HEK293 (cell line): ENCODE measurements around the gene ATP8A2.

Source experiments
- CTCF ChIA-PET: fragments of 350-600 bp; formaldehyde crosslinking; extraction: SDS; loops from one replicate; lab custom pipeline; 2021; ENCODE audit warnings: antibody characterized with exemption; lab: Yijun Ruan, JAX
- POLR2A ChIA-PET: fragments of 300-600 bp; formaldehyde crosslinking; extraction: SDS; loops from one replicate; lab custom pipeline; 2020; ENCODE audit warnings: antibody characterized with exemption, inconsistent platforms; lab: Yijun Ruan, JAX
- H3K27ac ChIP-seq: fragments of 200-500 bp; sonication (Bioruptor generic); 2 replicates; pipeline ENCODE4 v1.5.1; 2014; ENCODE audit warnings: low read depth, low read length, control low read depth, inconsistent platforms; ENCODE audit errors: extremely low read depth
- H3K36me3 ChIP-seq, 2 experiments: fragments of 200-500 bp in 1 of 2; sonication (Bioruptor generic) in 1 of 2; 1 replicate in 1 of 2; 2 replicates in 1 of 2; pipeline ENCODE4 v1.5.1; 2014 to 2017; ENCODE audit warnings: inconsistent platforms in 2 of 2, low read length in 2 of 2; ENCODE audit not compliant: control insufficient read depth in 2 of 2, insufficient read depth in 1 of 2
- H3K4me1 ChIP-seq: fragments of 200-500 bp; sonication (Bioruptor generic); 2 replicates; pipeline ENCODE4 v1.5.1; 2014; ENCODE audit warnings: mild to moderate bottlenecking, low read length, inconsistent platforms; ENCODE audit not compliant: control insufficient read depth, insufficient read depth
- H3K4me3 ChIP-seq: 2 replicates; pipeline ENCODE4 v1.5.1; 2011; ENCODE audit warnings: low read depth, mild to moderate bottlenecking, control low read depth, low read length, moderate library complexity
- H3K9me3 ChIP-seq: fragments of 200-500 bp; sonication (Bioruptor generic); 2 replicates; pipeline ENCODE4 v1.5.1; 2014; ENCODE audit warnings: low read depth, low read length, inconsistent platforms; ENCODE audit not compliant: control insufficient read depth, insufficient read depth
- HOXC10 ChIP-seq: sonication (generic); formaldehyde crosslinking; IDR thresholded peaks from 2 replicates; pipeline ENCODE4 v1.8.1; 2023; ENCODE audit warnings: mild to moderate bottlenecking, missing genetic modification reagents
- KLF10 ChIP-seq: fragments of 450-650 bp; IDR thresholded peaks from 2 replicates; pipeline ENCODE4 v1.5.1; 2018; ENCODE audit warnings: missing biosample characterization, mild to moderate bottlenecking, missing genetic modification characterization
- MEIS1 ChIP-seq: sonication (generic); formaldehyde crosslinking; IDR thresholded peaks from 2 replicates; pipeline ENCODE4 v1.8.1; 2022; ENCODE audit warnings: missing genetic modification reagents, mild to moderate bottlenecking, borderline replicate concordance
- SP3 ChIP-seq: fragments of 450-650 bp; formaldehyde crosslinking; IDR thresholded peaks from 2 replicates; pipeline ENCODE4 v1.5.1; 2016; ENCODE audit warnings: missing biosample characterization, missing genetic modification characterization
- YY1 ChIP-seq: fragments of 450-650 bp; formaldehyde crosslinking; IDR thresholded peaks from 2 replicates; pipeline ENCODE4 v1.5.1; 2018; ENCODE audit warnings: missing biosample characterization, missing genetic modification characterization
- ZEB2 ChIP-seq: fragments of 450-650 bp; formaldehyde crosslinking; IDR thresholded peaks from 2 replicates; pipeline ENCODE4 v1.5.1; 2016; ENCODE audit warnings: missing biosample characterization, missing genetic modification characterization
- ZFP37 ChIP-seq: fragments of 450-650 bp; formaldehyde crosslinking; IDR thresholded peaks from 2 replicates; pipeline ENCODE4 v1.5.1; 2016; ENCODE audit warnings: missing biosample characterization, missing genetic modification characterization
- ZNF175 ChIP-seq: fragments of 450-650 bp; formaldehyde crosslinking; IDR thresholded peaks from 2 replicates; pipeline ENCODE4 v1.5.1; 2016; ENCODE audit warnings: missing biosample characterization, missing genetic modification characterization
- ZNF239 ChIP-seq: fragments of 450-650 bp; formaldehyde crosslinking; IDR thresholded peaks from 2 replicates; pipeline ENCODE4 v1.5.1; 2016; ENCODE audit warnings: missing biosample characterization, missing genetic modification characterization
- ZNF350 ChIP-seq: fragments of 450-650 bp; formaldehyde crosslinking; IDR thresholded peaks from 2 replicates; pipeline ENCODE4 v1.5.0; 2017; ENCODE audit warnings: missing biosample characterization, mild to moderate bottlenecking, missing genetic modification characterization
- ZNF366 ChIP-seq: fragments of 450-650 bp; formaldehyde crosslinking; conservative IDR thresholded peaks from 2 replicates; pipeline ENCODE4 v1.5.1; 2016; ENCODE audit warnings: missing biosample characterization, missing genetic modification characterization
- ZNF521 ChIP-seq: fragments of 450-650 bp; formaldehyde crosslinking; IDR thresholded peaks from 2 replicates; pipeline ENCODE4 v1.5.1; 2017; ENCODE audit warnings: missing biosample characterization, mild to moderate bottlenecking, missing genetic modification characterization
- ZNF530 ChIP-seq: fragments of 450-650 bp; formaldehyde crosslinking; IDR thresholded peaks from 2 replicates; pipeline ENCODE4 v1.5.1; 2016; ENCODE audit warnings: low read depth, missing biosample characterization, missing genetic modification characterization
- ZNF544 ChIP-seq: fragments of 450-650 bp; formaldehyde crosslinking; IDR thresholded peaks from 2 replicates; pipeline ENCODE4 v1.5.0; 2017; ENCODE audit warnings: missing biosample characterization, missing genetic modification characterization
- ZNF549 ChIP-seq: fragments of 450-650 bp; IDR thresholded peaks from 2 replicates; pipeline ENCODE4 v1.5.1; 2018; ENCODE audit warnings: missing biosample characterization, missing genetic modification characterization, mild to moderate bottlenecking, inconsistent platforms, moderate library complexity
- ZNF558 ChIP-seq: fragments of 450-650 bp; formaldehyde crosslinking; IDR thresholded peaks from 2 replicates; pipeline ENCODE4 v1.5.1; 2016; ENCODE audit warnings: missing biosample characterization, missing genetic modification characterization
- ZNF626 ChIP-seq: fragments of 450-650 bp; sonication (Bioruptor Pico); formaldehyde crosslinking; IDR thresholded peaks from 2 replicates; pipeline ENCODE4 v1.5.1; 2018; ENCODE audit warnings: missing biosample characterization, missing genetic modification characterization, inconsistent platforms
- ZNF660 ChIP-seq: fragments of 450-650 bp; IDR thresholded peaks from 2 replicates; pipeline ENCODE4 v1.5.1; 2018; ENCODE audit warnings: missing biosample characterization, mild to moderate bottlenecking, missing genetic modification characterization
- ZNF677 ChIP-seq: fragments of 450-650 bp; IDR thresholded peaks from 2 replicates; pipeline ENCODE4 v1.5.0; 2018; ENCODE audit warnings: missing biosample characterization, mild to moderate bottlenecking, missing genetic modification characterization, moderate library complexity
- ZNF701 ChIP-seq: fragments of 450-650 bp; formaldehyde crosslinking; IDR thresholded peaks from 2 replicates; pipeline ENCODE4 v1.5.1; 2016; ENCODE audit warnings: missing biosample characterization, missing genetic modification characterization
- ZNF707 ChIP-seq: fragments of 450-650 bp; formaldehyde crosslinking; IDR thresholded peaks from 2 replicates; pipeline ENCODE4 v1.5.1; 2016; ENCODE audit warnings: missing biosample characterization, missing genetic modification characterization
- ZNF785 ChIP-seq: fragments of 450-650 bp; formaldehyde crosslinking; IDR thresholded peaks from 2 replicates; pipeline ENCODE4 v1.5.1; 2016; ENCODE audit warnings: missing biosample characterization, missing genetic modification characterization
- ZNF843 ChIP-seq: fragments of 450-650 bp; formaldehyde crosslinking; IDR thresholded peaks from 2 replicates; pipeline ENCODE4 v1.5.1; 2016; ENCODE audit warnings: missing biosample characterization, missing genetic modification characterization
- TF ChIP-seq, protein P1 (sequence below): fragments of 450-650 bp; formaldehyde crosslinking; IDR thresholded peaks from 2 replicates; pipeline ENCODE4 v1.5.1; 2017; ENCODE audit warnings: missing biosample characterization, missing genetic modification characterization
- TF ChIP-seq, protein P2 (sequence below): fragments of 450-650 bp; formaldehyde crosslinking; IDR thresholded peaks from 2 replicates; pipeline ENCODE4 v1.5.1; 2016; ENCODE audit warnings: missing biosample characterization, missing genetic modification characterization
- TF ChIP-seq, protein P3 (sequence below): IDR thresholded peaks from 2 replicates; pipeline ENCODE4 v1.6.1; 2011; ENCODE audit warnings: mild to moderate bottlenecking, low read depth, low read length, borderline replicate concordance
- TF ChIP-seq, protein P4 (sequence below): fragments of 450-650 bp; IDR thresholded peaks from 2 replicates; pipeline ENCODE4 v1.5.1; 2018; ENCODE audit warnings: missing biosample characterization, mild to moderate bottlenecking, missing genetic modification characterization
- TF ChIP-seq, protein P5 (sequence below): fragments of 450-650 bp; formaldehyde crosslinking; IDR thresholded peaks from 2 replicates; pipeline ENCODE4 v1.5.1; 2017; ENCODE audit warnings: missing biosample characterization, missing genetic modification characterization
- TF ChIP-seq, protein P6 (sequence below): fragments of 450-650 bp; formaldehyde crosslinking; IDR thresholded peaks from 2 replicates; pipeline ENCODE4 v1.5.1; 2016; ENCODE audit warnings: missing biosample characterization, missing genetic modification characterization

The ATP8A2 gene

DNA sequence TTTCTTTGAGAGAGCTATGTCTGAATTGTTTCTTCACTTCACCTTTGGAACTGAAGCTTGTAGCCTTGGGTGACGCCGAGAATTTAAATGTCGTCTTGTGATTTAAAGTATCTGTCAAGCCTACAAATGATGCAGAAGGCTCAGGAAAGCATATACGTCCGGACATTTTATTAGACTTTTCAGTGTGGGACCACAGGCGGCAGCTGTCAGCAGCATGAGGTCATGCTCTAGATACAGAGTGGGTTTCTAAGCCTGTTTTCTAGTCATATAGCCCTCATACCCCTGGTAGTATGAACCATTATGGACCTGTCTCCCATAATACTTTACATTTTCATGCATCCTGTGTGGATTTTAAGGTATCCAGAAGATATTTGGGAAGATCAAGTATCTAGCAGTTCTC lies 212.3 kb downstream of the ATP8A2 start:
- CTCF ChIA-PET, result interaction anchor here (1.4 kb wide), 1 partner anchor 10 kb away, joined by 6 read pairs; no protein-coding TSS in a partner anchor
- H3K4me3 ChIP-seq, result no peak overlapping the region
- peaks cover 12% of the 10 kb centered on the region for H3K4me1 ChIP-seq
- no peak overlapping the region for H3K27ac ChIP-seq
- H3K36me3 ChIP-seq, result no peaks in the 10 kb centered on the region
- H3K9me3 ChIP-seq, result no peaks in the 10 kb centered on the region
- TF ChIP-seq ZEB2 (tag by site-specific recombination) (no peak), ZNF785 (no peak), HOXC10 (CRISPR knock-in tag) (no peak), ZNF677 (no peak), ZNF843 (tag by site-specific recombination) (no peak), ZNF366 (tag by site-specific recombination) (no peak), ZNF239 (tag by site-specific recombination) (no peak), YY1 (tag by site-specific recombination) (no peak), ZNF701 (tag by site-specific recombination) (no peak)
- POLR2A ChIA-PET, result no interaction called here

DNA sequence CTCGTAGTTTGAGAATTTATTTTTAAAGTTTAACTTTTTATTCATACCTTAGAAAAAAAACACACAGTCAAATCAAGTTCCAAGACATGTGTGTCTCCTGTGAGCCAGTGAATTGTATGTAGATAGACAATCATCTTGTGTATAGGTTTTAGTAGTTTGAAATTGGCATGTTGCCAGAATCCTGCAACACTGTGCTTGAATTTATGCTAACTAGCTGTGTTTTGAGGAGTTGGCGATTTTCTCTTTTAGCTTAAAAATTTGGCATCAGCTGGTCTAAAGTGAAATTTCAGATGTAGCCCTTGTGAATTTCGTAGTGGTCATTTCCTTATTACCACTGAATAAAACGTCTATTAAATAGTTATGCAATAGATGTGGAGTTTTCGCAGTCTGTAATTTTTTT lies 213.2 kb downstream of the ATP8A2 start:
- peaks cover 12% of the 10 kb centered on the region for H3K4me1 ChIP-seq
- H3K36me3 ChIP-seq, result no peaks in the 10 kb centered on the region
- no peak overlapping the region for H3K4me3 ChIP-seq
- H3K9me3 ChIP-seq, result no peaks in the 10 kb centered on the region
- POLR2A ChIA-PET, result no interaction called here
- H3K27ac ChIP-seq, result no peak overlapping the region
- CTCF ChIA-PET, result interaction anchor here (1.2 kb wide), 1 partner anchor 10 kb away, joined by 3 read pairs; no protein-coding TSS in a partner anchor
- TF ChIP-seq SP3 (no peak), ZNF544 (tag by site-specific recombination) (0 out of 2 replicates have a peak, but pooled peaks have one; percentile 33), KLF10 (tag by site-specific recombination) (peak; percentile 51; the same call in 1 of the 2 replicates), ZNF558 (tag by site-specific recombination) (no peak), ZNF707 (tag by site-specific recombination) (no peak), ZNF175 (no peak), ZNF549 (0 out of 2 replicates have a peak, but pooled peaks have one; percentile 55), ZNF350 (tag by site-specific recombination) (peak; percentile 70), ZNF521 (tag by site-specific recombination) (no peak), ZFP37 (tag by site-specific recombination) (no peak), MEIS1 (CRISPR knock-in tag) (no peak), ZNF626 (tag by site-specific recombination) (no peak), ZNF530 (tag by site-specific recombination) (no peak), ZNF660 (0 out of 2 replicates have a peak, but pooled peaks have one; percentile 36)
- TF ChIP-seq, protein P1, sequence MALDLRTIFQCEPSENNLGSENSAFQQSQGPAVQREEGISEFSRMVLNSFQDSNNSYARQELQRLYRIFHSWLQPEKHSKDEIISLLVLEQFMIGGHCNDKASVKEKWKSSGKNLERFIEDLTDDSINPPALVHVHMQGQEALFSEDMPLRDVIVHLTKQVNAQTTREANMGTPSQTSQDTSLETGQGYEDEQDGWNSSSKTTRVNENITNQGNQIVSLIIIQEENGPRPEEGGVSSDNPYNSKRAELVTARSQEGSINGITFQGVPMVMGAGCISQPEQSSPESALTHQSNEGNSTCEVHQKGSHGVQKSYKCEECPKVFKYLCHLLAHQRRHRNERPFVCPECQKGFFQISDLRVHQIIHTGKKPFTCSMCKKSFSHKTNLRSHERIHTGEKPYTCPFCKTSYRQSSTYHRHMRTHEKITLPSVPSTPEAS (tag by site-specific recombination), result no peak
- TF ChIP-seq, protein P2, sequence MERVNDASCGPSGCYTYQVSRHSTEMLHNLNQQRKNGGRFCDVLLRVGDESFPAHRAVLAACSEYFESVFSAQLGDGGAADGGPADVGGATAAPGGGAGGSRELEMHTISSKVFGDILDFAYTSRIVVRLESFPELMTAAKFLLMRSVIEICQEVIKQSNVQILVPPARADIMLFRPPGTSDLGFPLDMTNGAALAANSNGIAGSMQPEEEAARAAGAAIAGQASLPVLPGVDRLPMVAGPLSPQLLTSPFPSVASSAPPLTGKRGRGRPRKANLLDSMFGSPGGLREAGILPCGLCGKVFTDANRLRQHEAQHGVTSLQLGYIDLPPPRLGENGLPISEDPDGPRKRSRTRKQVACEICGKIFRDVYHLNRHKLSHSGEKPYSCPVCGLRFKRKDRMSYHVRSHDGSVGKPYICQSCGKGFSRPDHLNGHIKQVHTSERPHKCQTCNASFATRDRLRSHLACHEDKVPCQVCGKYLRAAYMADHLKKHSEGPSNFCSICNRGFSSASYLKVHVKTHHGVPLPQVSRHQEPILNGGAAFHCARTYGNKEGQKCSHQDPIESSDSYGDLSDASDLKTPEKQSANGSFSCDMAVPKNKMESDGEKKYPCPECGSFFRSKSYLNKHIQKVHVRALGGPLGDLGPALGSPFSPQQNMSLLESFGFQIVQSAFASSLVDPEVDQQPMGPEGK (tag by site-specific recombination), result no peak
- TF ChIP-seq, protein P3, sequence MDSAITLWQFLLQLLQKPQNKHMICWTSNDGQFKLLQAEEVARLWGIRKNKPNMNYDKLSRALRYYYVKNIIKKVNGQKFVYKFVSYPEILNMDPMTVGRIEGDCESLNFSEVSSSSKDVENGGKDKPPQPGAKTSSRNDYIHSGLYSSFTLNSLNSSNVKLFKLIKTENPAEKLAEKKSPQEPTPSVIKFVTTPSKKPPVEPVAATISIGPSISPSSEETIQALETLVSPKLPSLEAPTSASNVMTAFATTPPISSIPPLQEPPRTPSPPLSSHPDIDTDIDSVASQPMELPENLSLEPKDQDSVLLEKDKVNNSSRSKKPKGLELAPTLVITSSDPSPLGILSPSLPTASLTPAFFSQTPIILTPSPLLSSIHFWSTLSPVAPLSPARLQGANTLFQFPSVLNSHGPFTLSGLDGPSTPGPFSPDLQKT, result no peak
- TF ChIP-seq, protein P4, sequence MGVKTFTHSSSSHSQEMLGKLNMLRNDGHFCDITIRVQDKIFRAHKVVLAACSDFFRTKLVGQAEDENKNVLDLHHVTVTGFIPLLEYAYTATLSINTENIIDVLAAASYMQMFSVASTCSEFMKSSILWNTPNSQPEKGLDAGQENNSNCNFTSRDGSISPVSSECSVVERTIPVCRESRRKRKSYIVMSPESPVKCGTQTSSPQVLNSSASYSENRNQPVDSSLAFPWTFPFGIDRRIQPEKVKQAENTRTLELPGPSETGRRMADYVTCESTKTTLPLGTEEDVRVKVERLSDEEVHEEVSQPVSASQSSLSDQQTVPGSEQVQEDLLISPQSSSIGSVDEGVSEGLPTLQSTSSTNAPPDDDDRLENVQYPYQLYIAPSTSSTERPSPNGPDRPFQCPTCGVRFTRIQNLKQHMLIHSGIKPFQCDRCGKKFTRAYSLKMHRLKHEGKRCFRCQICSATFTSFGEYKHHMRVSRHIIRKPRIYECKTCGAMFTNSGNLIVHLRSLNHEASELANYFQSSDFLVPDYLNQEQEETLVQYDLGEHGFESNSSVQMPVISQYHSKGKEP (tag by site-specific recombination), result peak; percentile 60; the same call in 1 of the 2 replicates
- TF ChIP-seq, protein P5, sequence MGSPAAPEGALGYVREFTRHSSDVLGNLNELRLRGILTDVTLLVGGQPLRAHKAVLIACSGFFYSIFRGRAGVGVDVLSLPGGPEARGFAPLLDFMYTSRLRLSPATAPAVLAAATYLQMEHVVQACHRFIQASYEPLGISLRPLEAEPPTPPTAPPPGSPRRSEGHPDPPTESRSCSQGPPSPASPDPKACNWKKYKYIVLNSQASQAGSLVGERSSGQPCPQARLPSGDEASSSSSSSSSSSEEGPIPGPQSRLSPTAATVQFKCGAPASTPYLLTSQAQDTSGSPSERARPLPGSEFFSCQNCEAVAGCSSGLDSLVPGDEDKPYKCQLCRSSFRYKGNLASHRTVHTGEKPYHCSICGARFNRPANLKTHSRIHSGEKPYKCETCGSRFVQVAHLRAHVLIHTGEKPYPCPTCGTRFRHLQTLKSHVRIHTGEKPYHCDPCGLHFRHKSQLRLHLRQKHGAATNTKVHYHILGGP (tag by site-specific recombination), result no peak
- TF ChIP-seq, protein P6, sequence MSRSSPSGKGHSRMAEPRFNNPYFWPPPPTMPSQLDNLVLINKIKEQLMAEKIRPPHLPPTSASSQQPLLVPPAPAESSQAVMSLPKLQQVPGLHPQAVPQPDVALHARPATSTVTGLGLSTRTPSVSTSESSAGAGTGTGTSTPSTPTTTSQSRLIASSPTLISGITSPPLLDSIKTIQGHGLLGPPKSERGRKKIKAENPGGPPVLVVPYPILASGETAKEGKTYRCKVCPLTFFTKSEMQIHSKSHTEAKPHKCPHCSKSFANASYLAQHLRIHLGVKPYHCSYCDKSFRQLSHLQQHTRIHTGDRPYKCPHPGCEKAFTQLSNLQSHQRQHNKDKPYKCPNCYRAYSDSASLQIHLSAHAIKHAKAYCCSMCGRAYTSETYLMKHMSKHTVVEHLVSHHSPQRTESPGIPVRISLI (tag by site-specific recombination), result no peak
